Cerebellar cortex (tissue), 1 donor: ENCODE results near the gene CHST15.

ENCODE experiments used
- DNase-seq: peaks from one replicate; pipeline ENCODE4 v3.0.0-alpha.2; 2015; ENCODE audit warnings: low spot score

The CHST15 gene

DNA sequence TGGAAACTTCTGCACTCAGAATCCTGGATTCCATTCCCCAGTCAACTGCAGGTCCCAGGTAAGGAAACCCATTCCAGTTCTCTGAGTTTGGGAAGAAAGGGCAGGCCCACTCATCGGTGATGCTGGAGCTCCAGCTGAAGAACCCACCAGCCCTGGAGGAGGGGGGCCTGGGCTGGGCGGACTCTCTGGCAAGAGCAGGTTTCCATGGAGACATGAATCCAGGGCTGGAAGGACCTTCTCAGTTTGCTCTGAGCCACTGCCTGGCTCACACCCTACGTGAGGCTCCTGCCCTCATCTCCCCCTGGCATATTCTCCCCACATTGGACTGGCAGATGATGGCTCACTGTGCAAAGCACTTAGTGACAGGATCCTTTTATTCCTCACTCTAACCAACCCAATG lies 128.4 kb downstream of the CHST15 start:
- DNase-seq, result no peak

DNA sequence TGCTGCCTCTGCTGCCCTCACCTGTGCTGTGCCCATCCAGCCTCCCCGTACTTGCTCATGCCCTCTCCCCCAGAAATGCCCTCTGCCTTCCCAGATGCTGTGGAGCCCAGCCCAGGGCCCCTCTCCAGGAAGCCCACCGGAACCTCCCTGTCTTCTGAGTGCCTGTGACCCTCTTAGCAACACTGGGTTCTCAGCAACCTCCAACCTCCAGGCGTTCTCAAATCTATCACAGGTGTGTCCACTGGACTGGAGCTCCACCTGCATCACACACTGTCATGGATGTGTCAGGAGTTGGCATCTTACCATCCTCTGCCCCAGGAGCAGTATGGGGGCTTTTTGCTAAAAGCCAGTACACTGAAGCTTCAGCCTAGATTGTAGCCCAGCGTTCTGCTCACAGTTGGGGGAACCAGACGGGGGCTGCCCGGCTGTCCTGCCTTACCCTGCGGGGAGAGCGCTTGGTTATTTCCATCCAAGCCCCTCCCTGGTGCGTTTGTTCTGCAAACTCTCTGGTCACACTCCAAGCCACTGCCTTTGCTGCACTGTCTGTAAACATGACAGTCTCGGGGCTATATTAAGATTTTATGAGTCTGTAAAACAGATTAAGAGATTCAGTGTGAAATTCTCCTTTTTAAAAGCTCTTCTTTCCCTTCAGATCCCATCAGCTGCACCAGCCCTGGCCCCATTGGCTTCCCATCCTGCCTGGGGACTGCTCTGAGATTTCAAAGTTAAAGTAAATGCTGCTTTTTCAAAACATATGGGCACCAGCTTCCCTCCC lies 130.5 kb downstream of the CHST15 start:
- no peak for DNase-seq

DNA sequence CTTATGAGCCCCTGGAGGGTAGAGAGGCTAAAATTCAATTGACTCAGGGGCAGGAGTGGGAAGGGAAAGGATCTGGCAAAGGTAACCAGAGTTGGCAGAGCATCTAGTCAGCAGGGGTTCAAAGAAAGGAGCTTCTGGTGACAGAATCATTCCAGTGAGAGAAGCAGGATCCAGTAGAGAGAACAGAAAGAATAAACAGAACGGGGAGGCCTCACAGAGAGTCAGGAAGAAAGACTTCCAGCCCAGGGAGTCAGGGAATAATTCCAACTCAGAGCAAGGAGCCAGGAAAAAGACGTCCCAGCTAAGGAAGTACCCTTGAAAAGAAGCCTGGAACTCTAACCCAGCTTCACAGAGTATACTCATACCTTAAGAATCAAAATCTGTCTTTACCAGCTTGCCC lies 135.2 kb downstream of the CHST15 start:
- no peak for DNase-seq
